G401 (cell line): Measurements from ENCODE around the gene TAF11. TPM values are rescaled to one million over a fixed set of nuclear protein-coding genes. Genes with fewer than 3 reads are reported as not detected.

Experiments used
- DNase-seq: peaks from one replicate; pipeline ENCODE4 v3.0.0-alpha.2; 2015; ENCODE audit warnings: low spot score
- in situ Hi-C: cut with HindIII; loops from 2 replicates; pipeline ENCODE4 v1.10.0; 2016; ENCODE audit warnings: low sequenced_read_pairs, mixed read lengths
- total RNA-seq: library from RNA; depleted of rRNA; stranded (reverse); fragments of >200 nt; shearing (Covaris generic); gene quantifications from 2 replicates; pipeline ENCODE4 v1.2.3, GENCODE V29; 2014; rRNA removed

TAF11 gene
- total RNA-seq, 1 experiment from 2014 or later: 79.8 TPM

DNA sequence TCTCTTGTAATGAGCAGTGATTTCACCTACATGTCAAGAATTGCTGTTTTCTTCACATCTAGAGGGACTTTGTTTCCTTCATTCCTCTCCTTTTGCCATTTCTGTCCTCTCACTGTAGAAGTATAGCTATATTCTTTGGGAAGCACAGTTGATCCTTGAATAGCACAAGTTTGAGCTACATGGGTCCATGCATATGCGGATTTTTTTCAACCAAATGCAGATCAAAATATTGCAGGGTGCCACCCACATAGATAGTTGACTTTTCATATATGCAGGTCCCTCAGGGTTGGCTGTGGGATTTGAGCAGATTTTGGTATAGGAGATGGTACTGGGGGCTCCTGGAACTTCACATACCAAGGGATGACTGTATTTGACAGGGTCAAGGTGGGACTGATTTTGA is 54.9 kb downstream of the TAF11 start:
- in situ Hi-C loops: no loop called here

DNA sequence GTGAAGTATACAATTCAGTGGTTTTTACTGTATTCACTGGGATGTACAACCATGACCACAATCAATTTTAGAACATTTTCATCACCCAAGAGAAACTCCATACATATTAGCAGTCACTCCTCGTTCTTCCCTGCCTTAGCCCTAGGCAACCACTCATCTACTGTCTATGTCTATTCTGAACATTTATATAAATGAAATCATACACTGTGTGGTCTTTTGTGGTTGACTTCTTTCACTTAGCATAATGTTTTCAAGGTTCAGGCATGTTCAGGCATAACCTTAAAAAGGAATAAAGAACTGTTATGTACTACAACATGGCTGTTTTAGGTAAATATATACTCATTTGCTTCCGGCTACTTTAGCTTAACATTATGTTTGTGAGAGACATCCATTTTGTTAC is 58.7 kb downstream of the TAF11 start:
- in situ Hi-C loops: no loop called here
- DNase-seq: no peak

More for the DNA sequence above, 54.9 kb downstream of the TAF11 start:
- no peak for DNase-seq

Other genes starting within 250 kb of the TAF11 start
- gene ILRUN, start 191.3 kb downstream of the TAF11 start, total RNA-seq: 39.3 and 51.4 TPM in 2 replicates
- gene SNRPC, start 130.5 kb downstream of the TAF11 start, total RNA-seq: 389 and 447 TPM in 2 replicates
- 4.6 and 6.5 TPM in 2 replicates for gene BLTP3A, start 96.0 kb downstream of the TAF11 start, total RNA-seq
- 12.3 and 14.2 TPM in 2 replicates for gene ANKS1A, start 1.2 kb upstream of the TAF11 start, total RNA-seq